Measurements from ENCODE around the gene BGN.
A peak's percentile ranks its signal among the peaks of the same experiment; 100 is the strongest.

BGN gene

DNA sequence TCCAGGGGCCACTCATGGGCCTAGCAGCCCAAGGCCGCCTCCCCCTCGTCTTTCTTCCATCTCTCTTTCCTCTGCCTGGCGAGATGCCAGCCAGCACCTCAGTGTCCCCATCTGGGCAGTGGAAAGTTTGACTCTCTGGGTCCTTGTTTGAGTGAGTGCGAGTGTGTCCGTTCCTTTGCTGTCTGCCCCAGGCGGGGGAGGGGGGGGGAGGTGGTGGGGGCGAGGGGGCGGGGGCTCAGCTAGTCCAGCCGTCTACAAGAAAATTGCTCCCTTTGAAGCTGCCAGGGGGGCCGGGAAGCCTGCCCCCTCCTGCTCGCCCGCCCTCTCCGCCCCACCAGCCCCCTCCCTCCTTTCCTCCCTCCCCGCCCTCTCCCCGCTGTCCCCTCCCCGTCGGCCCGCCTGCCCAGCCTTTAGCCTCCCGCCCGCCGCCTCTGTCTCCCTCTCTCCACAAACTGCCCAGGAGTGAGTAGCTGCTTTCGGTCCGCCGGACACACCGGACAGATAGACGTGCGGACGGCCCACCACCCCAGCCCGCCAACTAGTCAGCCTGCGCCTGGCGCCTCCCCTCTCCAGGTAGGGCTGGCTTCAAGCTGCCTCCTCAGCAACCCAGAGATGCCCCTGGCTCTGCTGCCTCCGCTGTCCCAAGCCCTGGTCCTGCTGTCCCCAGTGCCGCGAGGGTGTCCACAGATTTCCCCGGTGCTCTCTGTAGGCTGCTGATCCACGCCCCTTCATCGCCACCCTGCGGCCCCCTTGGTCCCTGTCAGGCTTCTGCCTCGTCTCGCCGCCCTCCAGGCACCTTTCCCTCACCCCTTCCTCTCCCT lies at the start of gene BGN:
TSS of gene BGN (plus strand) at position 440 of the 821 bp plus-strand sequence. CDS start 9,652 bp downstream, outside the sequence.
- peak; percentile 3 to 27 for DNase-seq

DNA sequence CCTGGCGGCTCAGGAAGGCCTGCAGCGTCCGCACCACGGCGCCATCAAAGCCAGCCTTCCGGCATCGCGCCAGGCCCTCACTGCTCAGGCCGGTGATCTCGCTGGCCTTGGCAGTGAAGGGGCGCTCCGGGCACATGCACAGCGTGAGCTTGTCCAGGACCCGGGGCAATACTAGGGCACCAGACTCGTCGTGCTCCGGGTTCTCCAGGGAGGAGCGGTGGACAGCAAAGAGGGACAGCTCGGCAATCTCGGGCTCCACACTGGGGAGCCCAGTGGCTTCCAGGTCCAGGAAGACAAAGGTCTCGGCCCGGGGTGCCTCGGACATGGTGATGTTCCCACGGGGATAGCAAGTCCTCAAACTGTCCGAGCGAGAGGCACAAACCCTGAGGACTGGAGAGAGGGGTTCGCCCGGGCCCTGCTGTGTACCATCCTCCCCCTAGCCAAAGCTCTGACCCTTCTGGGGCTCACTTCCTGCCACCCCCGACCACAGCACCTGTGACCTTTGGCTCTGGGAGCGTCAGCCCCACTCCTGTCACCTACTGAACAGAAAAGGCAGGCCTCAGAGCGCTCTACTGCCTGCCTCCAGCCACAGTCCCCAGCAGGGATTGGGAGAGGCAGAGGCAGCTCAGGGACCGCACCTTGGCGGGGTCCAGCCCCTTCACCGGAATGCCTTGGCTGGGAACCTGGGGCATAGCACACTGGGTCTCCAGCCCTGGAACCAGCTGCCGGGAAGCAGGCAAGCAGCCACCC lies 49.5 kb upstream of the BGN start:
- no peak for DNase-seq

DNA sequence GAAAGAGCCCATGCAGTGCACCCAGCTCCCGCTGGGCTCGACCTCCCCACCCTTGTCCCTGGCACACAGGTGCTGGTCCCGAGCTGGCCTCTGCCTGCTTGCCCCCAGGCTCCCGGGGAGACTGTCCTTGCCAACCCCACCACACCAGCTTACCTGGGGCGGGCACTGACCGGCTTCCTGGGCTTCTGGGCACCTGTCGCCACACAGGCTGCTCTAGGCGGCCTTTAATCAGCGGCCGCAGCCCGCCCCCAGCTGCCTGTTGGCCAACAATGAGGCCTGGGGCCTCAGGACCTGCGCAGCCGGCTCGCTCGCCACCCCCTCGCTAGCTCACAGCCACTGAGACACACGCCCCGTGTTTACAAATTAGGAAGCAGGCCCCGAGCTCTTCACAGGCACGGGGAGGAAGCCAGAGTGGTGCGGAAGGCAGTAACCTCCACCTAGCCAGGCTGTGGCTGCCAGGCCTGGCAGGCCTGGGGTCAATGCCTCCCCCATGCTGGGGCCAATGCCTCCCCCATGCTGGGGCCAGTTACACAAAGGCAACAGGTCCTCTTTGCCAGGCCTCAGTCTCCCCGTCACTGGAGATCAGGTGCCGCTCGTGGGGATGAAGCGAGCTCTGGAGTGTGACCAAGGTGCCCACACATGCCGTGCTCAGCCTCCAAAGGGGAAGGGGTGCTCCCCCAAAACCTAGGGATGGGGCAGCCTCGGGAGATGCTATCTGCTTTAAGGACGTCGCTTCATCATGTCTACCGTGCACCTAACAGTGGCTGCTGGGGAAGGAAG lies 48.7 kb upstream of the BGN start, which contains the start of gene TREX2:
TSS of gene TREX2 (minus strand) at position 201 of the 780 bp plus-strand sequence. CDS start 626 bp downstream, outside the sequence.
- no peak for DNase-seq

DNA sequence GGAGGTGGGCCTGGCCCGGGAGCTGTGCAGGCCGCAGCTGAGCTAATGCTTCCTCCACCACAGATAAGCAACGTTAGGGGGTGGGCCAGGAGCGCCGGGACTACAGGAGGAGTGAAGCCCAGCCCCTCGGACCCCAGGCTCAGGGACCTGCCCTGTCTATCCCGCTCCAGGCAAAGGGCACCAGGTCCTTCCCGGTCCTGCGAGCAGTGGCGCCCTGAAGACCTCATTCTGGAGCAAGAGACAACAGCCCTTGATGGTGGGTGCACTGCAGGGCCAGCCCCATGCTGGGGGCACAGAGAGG lies 48.2 kb upstream of the BGN start:
- DNase-seq = no peak

DNA sequence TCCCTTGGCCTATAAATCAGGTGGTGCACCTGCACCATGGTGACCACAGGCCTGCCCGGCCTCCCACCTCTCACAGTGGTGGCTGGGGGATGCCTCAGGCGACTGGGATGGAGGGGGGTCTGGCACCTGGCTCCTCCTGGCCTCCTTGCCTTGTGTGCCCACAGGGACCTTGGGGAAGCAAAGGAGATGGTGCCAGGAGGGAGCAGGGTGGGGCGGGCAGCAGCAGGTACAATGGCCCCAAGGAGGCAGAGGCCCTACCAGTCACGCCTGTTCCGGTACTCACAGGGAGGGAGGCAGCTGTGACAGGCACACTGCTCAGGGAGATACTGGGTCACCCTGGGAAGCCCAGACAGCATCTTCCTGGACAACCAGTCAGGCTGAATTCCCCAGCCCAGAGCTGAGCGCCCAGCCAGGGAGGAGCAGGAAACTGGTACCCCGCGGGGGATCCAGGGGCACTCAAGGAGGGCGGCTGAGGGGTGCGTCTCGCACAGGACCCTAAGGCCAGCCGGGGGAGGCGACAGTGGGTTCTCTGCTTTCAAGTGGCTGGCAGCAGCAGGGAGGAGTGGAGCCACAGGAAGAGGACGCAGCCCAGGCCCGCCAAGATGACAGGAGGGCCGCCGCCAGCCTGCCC lies 47.7 kb upstream of the BGN start:
- no peak for DNase-seq

DNA sequence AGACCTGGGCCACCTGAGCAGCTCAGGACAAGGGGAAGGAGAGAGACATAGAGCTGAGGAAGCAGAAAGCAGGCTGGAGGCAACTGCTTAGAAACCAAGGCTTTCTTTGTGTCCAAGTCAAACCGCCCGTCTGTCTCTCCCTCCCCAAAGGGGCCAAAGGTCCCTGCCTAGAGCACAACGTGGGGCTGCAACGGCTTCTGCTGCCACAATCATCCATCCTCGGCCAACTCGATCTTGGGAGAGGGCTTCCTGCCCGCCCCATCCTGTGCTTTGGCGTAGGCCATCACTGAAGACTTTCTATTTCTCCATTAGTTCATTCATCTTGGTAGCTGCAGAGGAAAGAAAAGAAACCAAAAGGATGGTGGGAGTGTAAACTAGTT lies 47.2 kb upstream of the BGN start:
- DNase-seq = no peak

DNA sequence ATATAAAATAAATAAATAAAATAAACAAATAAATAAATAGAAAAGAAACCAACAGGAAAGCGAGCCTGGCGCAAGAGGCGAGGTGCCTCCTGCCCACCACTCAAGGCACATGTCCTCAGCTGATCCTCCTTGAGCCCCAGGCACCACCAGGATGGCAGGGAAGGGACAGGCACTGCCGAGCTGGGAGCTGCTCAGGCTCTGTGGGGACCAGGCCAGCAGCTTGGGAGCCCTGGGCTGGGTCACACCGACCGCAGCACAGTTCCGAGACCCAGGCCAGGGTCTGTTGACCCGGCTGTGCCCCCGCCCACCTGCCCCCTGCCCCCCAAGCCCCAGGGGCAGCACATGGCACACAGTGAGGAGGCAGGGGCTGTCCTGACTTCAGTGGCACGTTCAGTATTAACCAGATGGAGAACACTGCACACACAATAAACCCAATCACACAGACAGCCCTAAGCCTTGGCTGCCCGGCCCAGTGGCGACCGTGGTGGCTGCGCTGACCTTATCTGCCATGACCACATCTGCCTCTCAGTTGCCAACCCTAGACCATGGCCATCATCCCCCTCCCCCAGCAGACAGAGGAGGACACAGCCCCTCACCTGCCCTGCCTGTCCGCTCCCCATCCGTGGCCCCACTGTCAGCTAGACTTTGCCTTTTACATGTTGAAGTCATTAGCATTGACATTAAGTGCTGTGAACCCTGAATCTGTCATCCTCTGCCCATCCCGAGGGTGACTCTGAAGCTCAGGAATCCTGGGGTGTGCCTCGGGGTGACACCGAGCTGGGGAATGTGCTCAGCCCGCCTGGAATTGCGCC lies 46.0 kb upstream of the BGN start:
- no peak for DNase-seq

DNA sequence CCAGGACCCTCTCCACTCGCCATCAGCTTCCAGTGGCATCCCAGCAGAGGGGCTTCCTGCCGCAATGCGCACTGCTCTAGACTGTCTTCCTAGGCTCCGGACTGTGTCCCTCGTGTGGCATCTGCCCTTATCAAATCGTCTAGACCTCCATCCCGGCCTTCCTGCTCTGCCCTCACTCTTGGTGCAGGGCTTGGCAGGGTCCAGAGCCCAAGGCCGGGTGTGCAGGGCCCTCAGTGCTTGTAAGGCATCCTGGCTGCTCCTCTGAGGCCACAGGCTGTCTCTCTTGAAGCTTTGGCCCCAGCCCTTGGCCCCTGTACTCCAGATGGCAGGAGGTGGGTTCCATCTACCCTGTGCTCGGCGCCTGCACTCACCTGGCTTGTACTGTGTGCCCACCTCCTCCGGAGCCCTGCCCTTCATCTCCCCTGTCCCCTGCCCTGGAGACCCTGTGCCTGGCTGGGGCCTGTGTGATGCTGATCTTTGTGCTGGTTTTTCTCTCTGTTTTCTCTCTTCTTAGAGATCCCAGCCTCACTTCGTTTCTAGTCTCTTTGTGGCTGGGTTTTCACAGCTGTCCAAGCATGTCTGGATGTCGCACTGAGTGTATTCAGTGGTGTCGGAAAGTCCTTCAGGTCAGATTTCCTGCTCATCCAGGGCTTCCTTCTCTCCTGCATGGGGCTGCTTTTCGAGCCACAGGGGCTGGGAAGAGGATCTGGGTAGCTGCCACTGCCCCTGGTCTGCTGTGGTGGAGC lies 45.2 kb upstream of the BGN start:
- no peak for DNase-seq

DNA sequence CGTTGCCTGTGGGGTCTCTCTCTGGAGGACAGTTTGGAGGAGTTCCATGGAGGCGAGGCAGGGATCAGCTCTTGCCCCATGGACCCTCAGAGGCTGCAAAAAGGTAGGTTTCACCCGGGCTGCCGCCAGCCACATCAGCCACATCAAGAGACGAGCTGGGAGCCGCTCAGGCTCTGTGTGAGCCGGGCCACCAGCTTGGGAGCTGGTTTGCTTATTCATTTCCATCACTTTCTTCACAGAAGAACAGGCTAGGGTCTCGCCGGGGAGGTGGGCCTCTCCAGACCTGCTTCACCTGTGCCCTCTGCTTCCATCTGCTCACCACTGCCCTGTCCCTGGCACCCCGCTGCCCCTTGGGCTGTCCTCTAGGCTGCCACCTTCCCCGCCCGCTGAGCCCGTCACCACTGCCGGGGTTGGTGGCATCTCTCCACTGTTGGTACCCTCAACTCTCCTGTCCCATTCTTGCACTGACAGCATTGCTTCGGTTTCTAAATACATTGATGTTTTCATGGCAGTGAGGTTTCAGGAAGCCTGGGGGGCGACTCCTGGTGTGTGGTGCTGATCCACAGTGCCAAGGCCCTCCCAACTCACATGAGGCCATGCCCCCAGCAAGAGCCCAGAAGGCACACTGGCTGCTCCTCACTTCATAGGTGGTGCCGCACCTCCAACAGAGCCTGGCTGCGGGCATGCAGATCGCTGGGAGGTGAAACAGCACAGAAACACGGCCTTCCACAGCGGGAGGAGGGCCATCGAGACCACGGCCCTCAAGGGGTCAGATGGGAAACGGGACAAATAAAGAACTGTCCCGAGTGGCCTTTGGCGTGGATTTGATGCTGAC lies 44.4 kb upstream of the BGN start:
- no peak for DNase-seq

DNA sequence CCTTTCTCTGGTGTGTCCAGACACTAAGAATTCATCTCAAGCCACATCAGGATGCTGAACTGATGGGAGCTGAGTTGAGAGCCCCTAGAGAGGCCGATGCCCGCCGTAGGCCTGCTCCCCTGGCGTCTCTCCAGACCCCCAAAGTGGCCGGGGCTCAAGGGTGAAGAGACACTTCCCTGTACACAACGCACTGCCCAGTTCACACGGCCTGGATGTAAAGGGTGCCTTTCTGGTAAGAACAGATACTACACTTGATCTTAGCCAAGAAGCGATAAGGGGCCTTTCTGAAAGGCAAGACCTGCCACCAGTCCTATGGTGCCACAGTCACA lies 43.9 kb upstream of the BGN start:
- no peak for DNase-seq

DNA sequence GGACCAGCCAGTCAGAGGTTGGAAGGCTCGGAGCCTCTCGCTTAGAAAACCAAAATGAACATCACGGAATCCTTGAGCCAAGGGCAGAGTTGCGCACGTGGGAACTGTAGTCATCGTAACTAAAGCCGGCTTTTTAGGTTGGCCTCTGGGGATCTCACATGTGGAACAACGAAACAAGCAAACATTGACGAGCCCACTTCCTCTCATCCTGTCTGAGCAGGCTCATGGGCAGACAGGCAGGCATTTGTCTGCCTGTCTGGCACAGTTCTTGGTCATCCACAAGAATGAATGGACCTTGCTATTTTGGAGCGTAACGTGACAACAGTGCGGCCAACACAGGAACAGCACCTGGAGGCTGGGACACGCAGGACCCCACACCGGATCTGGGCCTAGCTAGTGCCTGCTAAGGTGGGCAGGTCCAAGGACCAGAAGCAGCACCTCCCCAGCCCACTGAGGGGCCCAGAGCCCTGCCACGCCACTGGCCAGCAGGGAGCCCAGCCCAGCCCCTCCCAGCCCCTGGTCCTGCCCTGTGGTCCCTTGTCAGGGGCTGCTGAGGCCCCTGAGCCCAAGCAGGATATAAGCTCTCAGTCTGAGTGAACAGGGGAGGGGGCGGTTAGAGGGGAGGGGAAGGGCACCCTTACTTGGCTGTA lies 39.8 kb upstream of the BGN start:
- no peak for DNase-seq

DNA sequence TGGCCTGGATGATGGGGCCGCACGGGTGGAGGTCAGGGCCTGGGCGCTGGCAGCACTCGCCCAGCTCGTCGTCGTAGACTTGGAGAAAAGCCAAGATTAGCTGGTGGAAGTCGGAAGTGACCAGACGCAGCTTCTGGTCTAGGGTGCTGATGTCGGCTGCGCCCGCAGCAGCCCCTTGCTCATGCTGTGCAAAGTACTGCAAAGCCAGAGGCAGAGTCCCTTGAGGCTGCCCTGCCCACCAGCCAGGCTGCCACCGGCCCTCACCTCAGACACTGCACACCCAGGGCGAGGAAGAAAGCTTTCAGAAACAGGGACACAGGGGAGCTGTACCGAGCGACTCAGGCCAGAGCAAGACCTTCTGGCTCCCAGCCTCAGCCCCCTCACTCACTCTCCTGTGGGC lies 39.2 kb upstream of the BGN start:
- DNase-seq = no peak

DNA sequence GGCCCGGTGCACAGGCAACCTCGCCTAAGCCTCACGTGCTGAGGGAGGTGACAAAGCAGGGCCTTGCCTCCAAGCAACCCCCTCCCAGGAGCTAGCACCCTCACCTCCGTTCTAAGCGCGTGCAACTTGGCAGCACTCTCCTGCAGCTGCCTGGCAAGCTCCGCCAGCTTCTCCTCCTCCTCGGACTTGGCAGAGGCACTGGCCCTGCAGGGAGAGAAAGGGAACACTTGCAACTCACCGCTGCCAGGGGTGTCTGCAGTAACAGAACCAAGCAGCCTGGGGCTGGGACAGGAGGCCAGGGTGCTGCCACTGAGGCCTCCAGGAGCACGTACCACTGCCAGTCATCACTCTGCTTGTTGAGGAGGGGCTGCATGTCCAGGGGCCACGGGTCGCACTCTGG lies 38.6 kb upstream of the BGN start:
- DNase-seq = peak in 1 of 2 donors; percentile 17

DNA sequence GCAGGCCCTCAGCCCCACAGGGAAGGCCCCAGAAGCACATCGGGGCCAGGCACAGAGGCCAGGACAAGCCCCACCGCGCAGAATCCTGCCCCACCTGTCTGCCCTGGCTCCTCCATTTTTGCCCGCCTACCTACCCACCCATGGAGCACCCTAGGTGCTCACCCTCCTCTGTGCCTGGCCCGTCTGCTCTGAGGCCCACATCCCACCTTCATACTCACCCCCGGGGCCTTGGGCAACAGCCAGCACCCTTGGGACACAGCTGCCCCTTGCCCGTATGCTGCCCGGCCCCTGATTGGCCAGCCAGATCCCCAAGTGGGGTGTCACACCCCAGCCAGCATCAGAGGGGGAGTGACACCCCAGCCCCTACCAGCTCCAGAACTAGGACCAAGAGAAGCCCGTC lies 38.1 kb upstream of the BGN start:
- no peak for DNase-seq

DNA sequence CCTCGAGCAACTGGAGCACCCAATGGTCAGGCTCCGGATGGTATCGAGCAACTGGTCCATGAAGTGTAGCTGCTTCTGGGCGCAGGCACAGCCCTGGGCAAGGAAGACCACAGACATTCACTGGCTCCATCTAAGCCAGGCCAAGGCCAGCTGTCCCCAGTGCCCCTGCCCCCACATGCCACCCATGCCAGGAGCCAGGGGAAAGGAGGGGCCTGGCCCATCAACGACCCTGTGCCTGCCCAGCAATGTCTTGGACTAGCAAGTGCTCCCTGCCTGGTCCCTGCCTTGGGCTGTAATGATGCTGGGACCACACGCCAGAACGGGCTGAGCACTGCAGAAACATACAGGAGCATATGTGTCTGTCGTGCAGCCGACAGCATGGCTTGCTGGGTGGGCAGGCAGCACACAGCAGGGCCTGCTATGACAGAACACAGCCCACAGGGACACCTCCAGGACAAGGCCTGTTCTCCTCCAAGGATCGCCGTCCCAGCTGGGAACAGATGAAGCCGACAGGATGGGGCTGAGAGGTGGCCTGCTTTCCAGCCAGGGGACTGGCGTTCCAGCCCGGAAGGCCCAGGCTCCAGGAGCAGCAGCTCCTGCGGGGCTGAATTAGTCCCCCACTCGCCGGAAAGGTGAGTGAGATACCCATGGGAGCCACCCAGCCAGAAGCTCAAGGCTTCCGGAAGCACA lies 37.5 kb upstream of the BGN start:
- DNase-seq = no peak

DNA sequence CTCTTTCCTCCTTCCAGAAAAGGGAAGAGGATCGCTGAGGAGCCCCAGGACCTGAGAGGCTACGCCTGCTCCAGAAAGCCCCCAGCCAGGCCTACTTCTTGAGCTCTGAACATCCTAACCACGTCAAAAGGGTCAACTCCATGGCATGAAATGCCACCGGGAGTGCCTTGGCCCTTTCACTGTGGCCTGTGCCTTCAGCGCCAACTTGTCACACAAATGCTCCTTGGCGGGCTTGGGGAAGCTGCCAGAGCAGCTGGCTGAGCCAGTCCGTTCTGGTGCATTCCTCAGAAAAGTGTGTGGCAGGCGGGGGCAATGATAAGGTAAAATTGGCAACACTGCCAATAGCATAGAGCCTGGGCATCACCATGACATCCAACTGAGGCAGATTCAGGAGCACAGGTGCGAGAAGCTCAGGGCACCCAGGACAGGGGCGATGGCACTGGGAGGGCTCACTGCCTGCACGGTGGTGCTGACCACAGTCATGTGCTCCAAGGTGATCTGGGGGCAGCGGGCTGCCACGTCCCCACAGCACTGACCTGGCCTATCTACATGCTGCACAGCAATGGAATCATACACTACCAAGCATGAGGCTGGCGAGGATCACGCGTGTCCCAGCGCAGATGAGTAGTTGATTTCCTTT lies 36.8 kb upstream of the BGN start:
- no peak for DNase-seq

DNA sequence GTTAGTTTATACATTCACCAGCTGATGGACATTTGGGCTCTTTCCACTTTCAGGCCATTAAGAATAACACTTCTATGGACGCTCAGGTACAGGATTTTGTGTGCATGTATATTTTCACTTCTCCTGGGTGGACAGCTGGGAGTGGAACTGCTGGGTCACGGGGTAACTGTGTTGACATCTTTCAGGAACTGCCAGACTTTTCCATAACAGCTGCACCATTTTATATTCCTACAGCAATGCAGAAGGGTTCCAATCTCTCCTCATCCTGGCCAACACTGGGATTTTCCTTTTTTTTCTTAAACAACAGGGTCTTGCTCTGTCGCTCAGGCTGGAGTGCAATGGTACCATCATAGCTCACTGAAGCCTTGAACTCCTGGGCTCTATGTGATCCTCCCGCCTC lies 36.3 kb upstream of the BGN start:
- DNase-seq = no peak

DNA sequence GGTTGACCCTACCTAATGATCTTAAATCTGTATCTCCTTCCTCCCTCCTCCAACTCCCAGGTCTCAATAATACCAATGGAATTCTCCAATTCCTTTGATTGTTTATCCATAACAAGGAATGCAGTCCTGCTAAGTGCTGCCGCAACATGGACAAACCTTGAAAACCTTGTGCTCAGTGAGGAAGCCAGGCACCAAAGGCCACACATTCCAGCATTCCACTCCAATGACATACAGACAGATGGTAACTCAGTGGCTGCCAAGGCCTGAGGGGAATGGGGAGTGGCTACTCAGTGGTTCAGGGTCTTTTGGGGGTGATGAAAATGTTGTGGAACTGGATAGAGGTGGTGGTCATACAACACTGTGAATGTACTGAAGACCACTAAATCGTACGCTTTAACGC lies 34.8 kb upstream of the BGN start:
- DNase-seq = no peak

DNA sequence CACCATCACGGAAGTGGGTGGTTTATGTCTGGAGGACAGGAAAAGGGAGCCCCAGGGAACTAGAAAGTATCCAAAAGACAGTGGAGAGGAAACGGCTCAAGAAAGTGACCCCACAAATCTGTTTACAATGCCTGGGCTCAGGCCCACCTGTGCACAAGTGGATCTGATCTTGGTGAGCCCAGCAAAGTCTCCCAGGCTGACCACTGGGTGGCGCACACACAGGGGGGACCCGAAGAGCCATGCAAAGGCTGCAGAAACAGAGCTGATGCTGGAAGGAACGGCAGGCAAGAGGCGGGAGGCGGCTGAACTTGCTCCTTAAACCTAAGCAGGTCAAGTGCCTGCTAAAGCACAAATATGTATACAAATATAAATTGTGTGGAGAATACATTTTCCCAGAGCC lies 34.0 kb upstream of the BGN start:
- peak; percentile 6 to 8 for DNase-seq

Measured in hippocampal formation (tissue), 2 donors.